ENCODE results near the gene CYBRD1. TPM values are rescaled to one million over a fixed set of nuclear protein-coding genes. Genes with fewer than 3 reads are reported as not detected.
"Not testable (repeated sequence)": the region's sequence is repeated elsewhere in the genome, so short reads cannot be mapped to it uniquely, and the experiment has no call there.

CYBRD1 gene
- total and polyA plus RNA-seq, 7 donors = 12.3 to 47.3 (median 15.2) TPM

DNA sequence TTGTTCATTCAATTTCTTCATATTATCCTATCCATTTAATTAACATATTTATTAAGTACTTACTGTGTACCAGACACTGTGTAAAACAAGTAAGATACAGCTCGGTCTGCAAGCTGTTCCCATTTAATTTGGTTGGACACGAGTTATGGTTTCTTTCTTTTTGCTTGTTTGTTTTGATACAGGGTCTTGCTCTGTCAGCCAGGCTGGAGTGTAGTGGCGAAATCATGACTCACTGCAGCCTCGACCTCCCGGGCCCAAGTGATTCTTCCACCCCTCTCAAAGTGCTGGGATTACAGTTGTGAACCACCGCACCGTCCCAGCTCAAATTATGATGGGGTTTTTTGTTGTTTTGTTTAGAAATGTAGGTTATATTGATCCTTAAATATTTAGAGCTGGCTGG lies 9.0 kb downstream of the CYBRD1 start:
- WGBS, 3 donors = 24 to 45% (median 27%) methylated on average over 7 of the region's 7 CpGs
- intact Hi-C loops (cut with DNase I) = no loop called here
- TF ChIP-seq, protein P1, sequence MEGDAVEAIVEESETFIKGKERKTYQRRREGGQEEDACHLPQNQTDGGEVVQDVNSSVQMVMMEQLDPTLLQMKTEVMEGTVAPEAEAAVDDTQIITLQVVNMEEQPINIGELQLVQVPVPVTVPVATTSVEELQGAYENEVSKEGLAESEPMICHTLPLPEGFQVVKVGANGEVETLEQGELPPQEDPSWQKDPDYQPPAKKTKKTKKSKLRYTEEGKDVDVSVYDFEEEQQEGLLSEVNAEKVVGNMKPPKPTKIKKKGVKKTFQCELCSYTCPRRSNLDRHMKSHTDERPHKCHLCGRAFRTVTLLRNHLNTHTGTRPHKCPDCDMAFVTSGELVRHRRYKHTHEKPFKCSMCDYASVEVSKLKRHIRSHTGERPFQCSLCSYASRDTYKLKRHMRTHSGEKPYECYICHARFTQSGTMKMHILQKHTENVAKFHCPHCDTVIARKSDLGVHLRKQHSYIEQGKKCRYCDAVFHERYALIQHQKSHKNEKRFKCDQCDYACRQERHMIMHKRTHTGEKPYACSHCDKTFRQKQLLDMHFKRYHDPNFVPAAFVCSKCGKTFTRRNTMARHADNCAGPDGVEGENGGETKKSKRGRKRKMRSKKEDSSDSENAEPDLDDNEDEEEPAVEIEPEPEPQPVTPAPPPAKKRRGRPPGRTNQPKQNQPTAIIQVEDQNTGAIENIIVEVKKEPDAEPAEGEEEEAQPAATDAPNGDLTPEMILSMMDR (IDR thresholded peaks at IDR 0.05) = no peak
- Histone ChIP-seq H3K4me1 (peaks cover 12% of the 10 kb centered on the region), H3K27me3 (ENCODE audit: insufficient read depth in 3 of 3, low read length in 2 of 3) (no peaks in the 10 kb centered on the region), H3K36me3 (ENCODE audit: insufficient read depth in 1 of 2, low read depth in 1 of 2) (no peaks in the 10 kb centered on the region), H3K4me3 (no peak overlapping the region), H3K27ac (no peak overlapping the region), H3K9me3 (no peaks in the 10 kb centered on the region)
- ATAC-seq = peak in 3 of 4 donors; percentile 27 to 49 (median 35)
- DNase-seq = peak; percentile 31 to 53

DNA sequence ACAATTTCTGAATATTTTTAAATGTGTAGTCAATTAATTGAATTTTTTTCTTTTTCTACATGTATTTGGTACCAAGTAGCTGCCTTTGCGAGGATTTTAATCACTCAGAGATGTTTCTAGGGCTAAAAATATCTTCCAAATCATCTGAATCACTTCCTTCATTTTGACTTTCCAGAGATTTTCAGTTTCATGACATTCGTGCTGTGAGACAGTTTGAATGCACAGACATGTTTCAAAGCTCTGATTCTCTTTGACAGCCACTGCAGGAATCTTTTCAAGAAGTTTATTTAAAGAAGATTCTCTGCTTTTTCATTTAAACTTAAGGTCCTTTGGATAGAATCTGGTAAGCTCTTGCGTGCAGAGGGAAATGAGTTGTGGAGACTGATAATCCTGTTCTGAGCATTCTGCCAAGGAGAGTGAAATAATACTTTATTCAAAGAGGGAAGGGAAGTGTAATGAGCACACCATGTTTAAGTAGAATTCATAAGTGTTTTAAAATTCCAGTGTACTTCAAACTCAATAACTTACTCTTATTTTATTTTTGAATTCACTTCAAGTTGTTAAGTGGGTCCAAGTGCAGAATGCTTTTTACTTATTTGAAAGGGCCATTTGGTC lies 9.7 kb downstream of the CYBRD1 start:
- intact Hi-C loops (cut with DNase I) = no loop called here
- no peak overlapping the region for H3K27ac ChIP-seq
- H3K4me1 ChIP-seq = peaks cover 12% of the 10 kb centered on the region
- H3K27me3 ChIP-seq (ENCODE audit: insufficient read depth in 3 of 3, low read length in 2 of 3) = no peaks in the 10 kb centered on the region
- H3K4me3 ChIP-seq = no peak overlapping the region
- DNase-seq = no peak
- TF ChIP-seq, protein P1 (IDR thresholded peaks at IDR 0.05) = no peak
- H3K9me3 ChIP-seq = no peaks in the 10 kb centered on the region
- no peaks in the 10 kb centered on the region for H3K36me3 ChIP-seq (ENCODE audit: insufficient read depth in 1 of 2, low read depth in 1 of 2)
- WGBS, 3 donors = 27 to 54% (median 40%) methylated on average over 3 of the region's 3 CpGs
- ATAC-seq = no peak

DNA sequence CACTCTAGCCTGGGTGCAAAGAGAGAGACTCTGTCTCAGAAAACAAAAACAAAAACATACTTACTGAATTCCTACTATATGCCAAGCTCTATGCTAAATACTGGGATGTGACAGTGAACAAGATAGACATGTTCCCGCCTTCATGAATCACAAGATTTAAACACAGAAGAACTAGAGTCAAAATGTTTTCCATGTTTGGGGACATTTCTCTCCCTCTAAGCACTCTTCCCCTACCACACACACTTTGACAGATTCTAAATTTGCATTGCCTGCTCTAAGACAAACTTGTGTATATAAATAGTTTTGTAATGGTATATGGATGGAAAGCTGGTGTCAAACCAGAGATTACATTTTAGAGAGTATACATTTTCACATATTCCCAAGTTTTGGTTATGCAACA lies 11.1 kb downstream of the CYBRD1 start:
- 97 to 100% (median 99%) methylated on average over 1 of the region's 1 CpG for whole genome bisulfite sequencing, 3 donors
- no peaks in the 10 kb centered on the region for H3K36me3 ChIP-seq (ENCODE audit: insufficient read depth in 1 of 2, low read depth in 1 of 2)
- H3K27me3 ChIP-seq (ENCODE audit: insufficient read depth in 3 of 3, low read length in 2 of 3) = no peaks in the 10 kb centered on the region
- no peaks in the 10 kb centered on the region for H3K9me3 ChIP-seq
- TF ChIP-seq, protein P1 (IDR thresholded peaks at IDR 0.05) = no peak
- H3K27ac ChIP-seq = no peak overlapping the region
- no peak for ATAC-seq
- intact Hi-C loops (cut with DNase I) = no loop called here
- DNase-seq = no peak
- H3K4me1 ChIP-seq = peaks cover 12% of the 10 kb centered on the region
- H3K4me3 ChIP-seq = no peak overlapping the region

DNA sequence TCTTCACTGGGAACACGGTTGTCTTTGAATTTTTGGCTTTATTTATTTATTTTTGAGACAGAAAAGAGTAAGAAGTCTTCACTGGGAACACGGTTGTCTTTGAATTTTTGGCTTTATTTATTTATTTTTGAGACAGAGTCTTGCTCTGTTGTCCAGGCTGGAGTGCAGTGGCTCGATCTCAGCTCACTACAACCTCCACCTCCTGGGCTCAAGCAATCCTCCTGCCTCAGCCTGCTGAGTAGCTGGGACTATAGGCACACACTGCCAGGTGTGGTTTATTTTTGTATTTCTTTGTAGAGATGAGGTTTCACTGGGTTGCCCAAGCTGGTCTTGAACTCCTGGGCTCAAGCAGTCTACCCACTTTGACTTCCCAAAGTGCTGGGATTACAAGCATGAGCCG lies 13.3 kb downstream of the CYBRD1 start:
- intact Hi-C loops (cut with DNase I); H3K27me3 ChIP-seq (ENCODE audit: insufficient read depth in 3 of 3, low read length in 2 of 3); H3K4me1 ChIP-seq; H3K36me3 ChIP-seq (ENCODE audit: insufficient read depth in 1 of 2, low read depth in 1 of 2); DNase-seq; H3K4me3 ChIP-seq; ATAC-seq; H3K27ac ChIP-seq; H3K9me3 ChIP-seq: not testable (repeated sequence)
- WGBS, 3 donors = 86 to 91% (median 91%) methylated on average over 4 of the region's 4 CpGs

DNA sequence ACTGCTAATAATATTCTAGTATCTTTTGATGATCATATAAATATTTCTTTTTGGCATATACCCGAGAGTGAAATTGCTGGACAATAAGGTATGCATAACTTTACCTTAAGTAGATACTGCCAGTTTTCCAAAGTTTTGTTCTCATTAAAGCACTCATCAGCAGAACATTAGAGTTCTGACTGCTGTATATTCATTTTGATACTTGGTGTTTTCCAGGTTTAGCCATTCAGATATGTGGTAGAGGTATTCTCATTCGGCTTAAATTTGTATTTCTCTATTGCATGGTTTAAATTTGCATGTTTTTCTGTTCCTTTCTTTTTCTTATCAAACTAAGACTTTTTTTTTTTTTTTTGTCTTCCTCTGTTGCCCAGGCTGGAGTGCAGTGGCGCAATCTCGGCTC lies 18.2 kb downstream of the CYBRD1 start:
- WGBS, 3 donors = 90 to 92% (median 91%) methylated on average over 4 of the region's 4 CpGs
- TF ChIP-seq, protein P1 (IDR thresholded peaks at IDR 0.05) = no peak
- DNase-seq = no peak
- Histone ChIP-seq H3K9me3 (no peaks in the 10 kb centered on the region), H3K27me3 (ENCODE audit: insufficient read depth in 3 of 3, low read length in 2 of 3) (no peaks in the 10 kb centered on the region), H3K4me1 (no peaks in the 10 kb centered on the region), H3K4me3 (no peak overlapping the region), H3K27ac (no peak overlapping the region), H3K36me3 (ENCODE audit: insufficient read depth in 1 of 2, low read depth in 1 of 2) (peaks cover 0 to 13% of the 10 kb centered on the region in 2 donors)
- intact Hi-C loops (cut with DNase I) = no loop called here
- ATAC-seq = no peak

All from psoas muscle (tissue), 8 donors.